ENCODE measurements around the gene GRID2. TPM values are rescaled to one million over a fixed set of nuclear protein-coding genes. Genes with fewer than 3 reads are reported as not detected.

Gene GRID2
- total and polyA plus RNA-seq, 9 of the 15 experiments (the other 6 are each of a cell fraction or from before 2014, with no cell fraction given), result 0.04 TPM; not detected in 7

- ATAC-seq (no peak), FAIRE-seq (no peak), DNase-seq (ENCODE audit: extremely low read depth in 1 of 4, low spot score in 3 of 4) (no peak)
- CTCF ChIA-PET (ENCODE audit: low intra/inter-chr PET ratio), result no interaction called here
- no peaks in the 10 kb centered on the region for H3K9me3 ChIP-seq (replicated peaks; ENCODE audit: control insufficient read depth, insufficient read depth, low read depth, low read length)
- H3K4me3 ChIP-seq, result no peak overlapping the region
- H3K9me1 ChIP-seq (ENCODE audit: control insufficient read depth, insufficient read depth, low read length), result no peaks in the 10 kb centered on the region
- no peak overlapping the region for H2AFZ ChIP-seq (ENCODE audit: low read depth, low read length)
- WGBS (ENCODE audit: insufficient coverage, low coverage, missing lambda C conversion rate), result 0% methylated on average over 2 of the region's 2 CpGs
- no peak overlapping the region for H3K4me2 ChIP-seq (ENCODE audit: insufficient read depth, low read length)
- H3K27me3 ChIP-seq (ENCODE audit: control insufficient read depth in 2 of 2, insufficient read depth in 2 of 2, low read length in 2 of 2), result no peaks in the 10 kb centered on the region
- TF ChIP-seq TAF9B (IDR thresholded peaks at IDR 0.05; ENCODE audit: partially characterized antibody) (no peak), E2F5 (CRISPR knock-in tag; IDR thresholded peaks at IDR 0.05) (no peak), RFX1 (IDR thresholded peaks at IDR 0.05) (no peak), ZNF717 (CRISPR knock-in tag; IDR thresholded peaks at IDR 0.05) (no peak), ZNF644 (tag; IDR thresholded peaks at IDR 0.05; ENCODE audit: low read depth) (no peak), ZNF140 (CRISPR knock-in tag; IDR thresholded peaks at IDR 0.05) (no peak), ZBED1 (IDR thresholded peaks at IDR 0.05) (no peak), ZNF3 (CRISPR knock-in tag; IDR thresholded peaks at IDR 0.05) (no peak), HCFC1 (IDR thresholded peaks at IDR 0.05; ENCODE audit: low read depth, low read length) (no peak), FIP1L1 (IDR thresholded peaks at IDR 0.05; ENCODE audit: low read depth, low read length, poor library complexity, severe bottlenecking) (no peak), RBM25 (IDR thresholded peaks at IDR 0.05; ENCODE audit: low read depth, low read length, severe bottlenecking) (no peak), ETV5 (CRISPR knock-in tag; IDR thresholded peaks at IDR 0.05; ENCODE audit: low read depth) (no peak), MITF (IDR thresholded peaks at IDR 0.05) (no peak), ZNF143 (CRISPR knock-in tag; IDR thresholded peaks at IDR 0.05) (no peak), U2AF1 (optimal IDR thresholded peaks at IDR 0.05; ENCODE audit: low read depth, low read length) (no peak), MAFK (IDR thresholded peaks at IDR 0.05; ENCODE audit: low read length) (no peak)
- TF ChIP-seq, protein P1, sequence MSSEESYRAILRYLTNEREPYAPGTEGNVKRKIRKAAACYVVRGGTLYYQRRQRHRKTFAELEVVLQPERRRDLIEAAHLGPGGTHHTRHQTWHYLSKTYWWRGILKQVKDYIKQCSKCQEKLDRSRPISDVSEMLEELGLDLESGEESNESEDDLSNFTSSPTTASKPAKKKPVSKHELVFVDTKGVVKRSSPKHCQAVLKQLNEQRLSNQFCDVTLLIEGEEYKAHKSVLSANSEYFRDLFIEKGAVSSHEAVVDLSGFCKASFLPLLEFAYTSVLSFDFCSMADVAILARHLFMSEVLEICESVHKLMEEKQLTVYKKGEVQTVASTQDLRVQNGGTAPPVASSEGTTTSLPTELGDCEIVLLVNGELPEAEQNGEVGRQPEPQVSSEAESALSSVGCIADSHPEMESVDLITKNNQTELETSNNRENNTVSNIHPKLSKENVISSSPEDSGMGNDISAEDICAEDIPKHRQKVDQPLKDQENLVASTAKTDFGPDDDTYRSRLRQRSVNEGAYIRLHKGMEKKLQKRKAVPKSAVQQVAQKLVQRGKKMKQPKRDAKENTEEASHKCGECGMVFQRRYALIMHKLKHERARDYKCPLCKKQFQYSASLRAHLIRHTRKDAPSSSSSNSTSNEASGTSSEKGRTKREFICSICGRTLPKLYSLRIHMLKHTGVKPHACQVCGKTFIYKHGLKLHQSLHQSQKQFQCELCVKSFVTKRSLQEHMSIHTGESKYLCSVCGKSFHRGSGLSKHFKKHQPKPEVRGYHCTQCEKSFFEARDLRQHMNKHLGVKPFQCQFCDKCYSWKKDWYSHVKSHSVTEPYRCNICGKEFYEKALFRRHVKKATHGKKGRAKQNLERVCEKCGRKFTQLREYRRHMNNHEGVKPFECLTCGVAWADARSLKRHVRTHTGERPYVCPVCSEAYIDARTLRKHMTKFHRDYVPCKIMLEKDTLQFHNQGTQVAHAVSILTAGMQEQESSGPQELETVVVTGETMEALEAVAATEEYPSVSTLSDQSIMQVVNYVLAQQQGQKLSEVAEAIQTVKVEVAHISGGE (CRISPR knock-in tag; IDR thresholded peaks at IDR 0.05), result no peak
- TF ChIP-seq, protein P2, sequence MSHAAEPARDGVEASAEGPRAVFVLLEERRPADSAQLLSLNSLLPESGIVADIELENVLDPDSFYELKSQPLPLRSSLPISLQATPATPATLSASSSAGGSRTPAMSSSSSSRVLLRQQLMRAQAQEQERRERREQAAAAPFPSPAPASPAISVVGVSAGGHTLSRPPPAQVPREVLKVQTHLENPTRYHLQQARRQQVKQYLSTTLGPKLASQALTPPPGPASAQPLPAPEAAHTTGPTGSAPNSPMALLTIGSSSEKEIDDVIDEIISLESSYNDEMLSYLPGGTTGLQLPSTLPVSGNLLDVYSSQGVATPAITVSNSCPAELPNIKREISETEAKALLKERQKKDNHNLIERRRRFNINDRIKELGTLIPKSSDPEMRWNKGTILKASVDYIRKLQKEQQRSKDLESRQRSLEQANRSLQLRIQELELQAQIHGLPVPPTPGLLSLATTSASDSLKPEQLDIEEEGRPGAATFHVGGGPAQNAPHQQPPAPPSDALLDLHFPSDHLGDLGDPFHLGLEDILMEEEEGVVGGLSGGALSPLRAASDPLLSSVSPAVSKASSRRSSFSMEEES (CRISPR knock-in tag; IDR thresholded peaks at IDR 0.05), result no peak
- no peak overlapping the region for H3K27ac ChIP-seq (ENCODE audit: extremely low read depth, low read depth, low read length)
- H3K4me1 ChIP-seq (replicated peaks in 1 of 2; ENCODE audit: control insufficient read depth in 2 of 2, insufficient read depth in 2 of 2, low read length in 2 of 2), result no peaks in the 10 kb centered on the region
- H3K36me3 ChIP-seq (ENCODE audit: control insufficient read depth, insufficient read depth, low read length), result no peaks in the 10 kb centered on the region
- POLR2A ChIA-PET, result no interaction called here
- no peaks in the 10 kb centered on the region for H4K20me1 ChIP-seq (replicated peaks; ENCODE audit: control insufficient read depth, insufficient read depth, low read length)
- no peaks in the 10 kb centered on the region for H3K79me2 ChIP-seq (ENCODE audit: control insufficient read depth, insufficient read depth, low read length)
- H3K9ac ChIP-seq (ENCODE audit: insufficient read depth in 1 of 2, low read depth in 2 of 2, low read length in 2 of 2), result no peak overlapping the region
- in situ Hi-C loops (cut with MboI), result no loop called here
- intact Hi-C loops (cut with micrococcal nuclease), result no loop called here
- BruUV-seq (replicated peaks), result no TSS peak
Measured at GRCh38 chr4:92263010-92263409, 40.8 kb upstream of the GRID2 start.
